GM21526 (cell line): ENCODE results near the gene SAPCD1.

Experiments
- ATAC-seq: cut with Tn5 transposase; IDR thresholded peaks from one replicate; pipeline ENCODE4 v1.9.1; 2021; ENCODE audit warnings: moderate library complexity; ENCODE audit not compliant: unreplicated experiment, low FRiP score

Gene SAPCD1

GRCh38 chr6:31728767-31729514, 33.5 kb upstream of the SAPCD1 start, which contains the start of gene DDAH2:
TSS of gene DDAH2 (minus strand) at chr6:31729299. CDS start at chr6:31729161, 138 bp downstream.
- ATAC-seq = no peak

- ATAC-seq = no peak
These were observed 32.9 kb upstream of the SAPCD1 start for GRCh38 chr6:31729515-31729978.

GRCh38 chr6:31729979-31730630, 32.4 kb upstream of the SAPCD1 start:
- ATAC-seq = no peak

- ATAC-seq = no peak
These were observed 31.8 kb upstream of the SAPCD1 start for GRCh38 chr6:31730631-31731086.

GRCh38 chr6:31732029-31732428, 30.4 kb upstream of the SAPCD1 start:
- no peak for ATAC-seq

- no peak for ATAC-seq
These were observed 28.7 kb upstream of the SAPCD1 start for GRCh38 chr6:31733734-31734133.

- no peak for ATAC-seq
These were observed 28.1 kb upstream of the SAPCD1 start for GRCh38 chr6:31734247-31734820.

GRCh38 chr6:31734821-31735406, 27.5 kb upstream of the SAPCD1 start:
- no peak for ATAC-seq

GRCh38 chr6:31736021-31736767, 26.3 kb upstream of the SAPCD1 start, which contains the start of gene CLIC1:
TSS of gene CLIC1 (minus strand) at chr6:31736530. CDS start at chr6:31736300, 230 bp downstream.
- no peak for ATAC-seq

- ATAC-seq = no peak
These were observed 25.6 kb upstream of the SAPCD1 start for GRCh38 chr6:31736768-31737314.

GRCh38 chr6:31737315-31737990, 25.0 kb upstream of the SAPCD1 start:
- ATAC-seq = no peak

GRCh38 chr6:31737991-31738979, 24.2 kb upstream of the SAPCD1 start:
- no peak for ATAC-seq

- ATAC-seq = peak; percentile 70
These were observed 22.6 kb upstream of the SAPCD1 start, which contains the start of gene MSH5 for GRCh38 chr6:31739639-31740396. TSS of gene MSH5 (plus strand) at chr6:31740005. CDS start at chr6:31740467, 462 bp downstream.

GRCh38 chr6:31740397-31741223, 21.8 kb upstream of the SAPCD1 start:
- ATAC-seq = no peak

GRCh38 chr6:31741815-31742214, 20.6 kb upstream of the SAPCD1 start:
- ATAC-seq = no peak

- no peak for ATAC-seq
These were observed 19.6 kb upstream of the SAPCD1 start for GRCh38 chr6:31742894-31743293.

- no peak for ATAC-seq
These were observed 18.0 kb upstream of the SAPCD1 start for GRCh38 chr6:31744422-31744821.
